ENCODE results near the gene GPR65.
A peak's percentile ranks its signal among the peaks of the same experiment; 100 is the strongest.
"Not testable (repeated sequence)": the region's sequence is repeated elsewhere in the genome, so short reads cannot be mapped to it uniquely, and the experiment has no call there.

GPR65 gene

GRCh38 chr14:88004506-88005036, 364 bp upstream of the GPR65 start:
- no peak for DNase-seq (ENCODE audit: low read depth, low spot score)

GRCh38 chr14:88005978-88006851, 1.3 kb downstream of the GPR65 start:
- DNase-seq (ENCODE audit: low read depth, low spot score): no peak

DNA sequence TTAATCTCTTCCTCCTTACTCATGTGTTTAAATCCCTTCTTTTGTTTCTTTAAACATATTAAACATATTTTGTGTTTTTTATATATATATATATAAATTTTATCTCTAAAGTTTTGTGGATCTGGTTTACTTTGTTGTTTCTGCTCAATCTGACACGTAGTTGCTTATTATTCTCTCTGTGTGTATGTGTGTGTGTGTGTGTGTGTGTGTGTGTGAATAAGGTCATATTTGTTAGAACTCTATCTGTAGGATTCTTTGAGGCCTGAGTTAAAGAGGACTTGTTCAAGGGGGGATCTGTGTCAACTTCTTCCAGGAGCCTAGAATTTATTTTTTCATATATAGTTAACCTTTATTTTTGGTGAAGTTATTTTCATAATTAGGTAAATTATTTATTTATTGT, 2.7 kb downstream of the GPR65 start:
- DNase-seq (ENCODE audit: low read depth, low spot score): no peak

DNA sequence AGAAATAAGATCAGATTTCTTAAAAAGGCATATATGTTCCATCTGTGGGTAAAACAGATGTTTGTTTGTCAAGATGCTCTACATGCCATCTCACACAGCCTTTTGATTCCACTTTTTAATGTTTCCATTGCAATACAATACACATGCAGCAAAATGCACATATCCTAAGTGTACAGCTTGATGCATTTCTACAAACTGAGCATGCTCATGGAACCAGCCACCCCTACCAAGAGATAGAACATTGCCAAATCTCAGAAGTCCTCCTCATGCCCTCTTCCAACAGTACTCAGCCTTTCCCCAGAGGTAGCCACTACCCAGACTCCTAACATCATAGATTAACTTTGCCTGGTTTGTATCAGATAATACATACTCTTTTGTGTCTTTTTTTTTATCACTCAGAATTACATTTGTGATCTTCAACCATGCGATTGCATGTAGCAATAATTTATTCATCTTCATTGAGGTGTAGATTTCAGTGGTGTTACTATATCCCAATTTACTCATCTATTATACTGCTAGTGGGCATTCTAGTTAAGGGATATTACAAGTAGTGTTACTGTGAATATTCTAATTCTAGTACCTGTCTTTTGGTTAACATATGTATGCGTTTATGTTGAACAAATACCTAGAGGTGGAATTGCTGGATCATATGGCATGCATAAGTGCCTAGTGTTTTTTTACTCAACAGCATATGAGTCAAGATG, 3.3 kb downstream of the GPR65 start:
- no peak for DNase-seq (ENCODE audit: low read depth, low spot score)

DNA sequence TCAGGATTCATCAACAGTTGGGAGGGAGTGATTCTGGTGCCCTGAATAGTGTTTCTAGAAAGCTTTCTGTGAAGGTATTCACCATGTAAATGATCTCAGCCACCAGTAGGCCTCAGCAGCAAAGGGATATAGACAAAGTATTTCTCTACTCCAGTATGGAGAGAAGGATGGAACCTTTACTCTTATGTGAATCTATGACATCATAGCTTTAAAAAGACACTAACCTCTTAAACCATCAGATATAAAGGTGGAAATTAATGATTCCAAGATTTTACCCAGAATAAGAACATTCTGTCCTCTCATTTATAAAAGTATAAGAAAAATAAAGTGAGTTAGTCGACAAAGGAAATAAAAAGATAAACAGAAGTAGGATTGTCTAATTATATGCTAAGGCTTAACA, 4.6 kb downstream of the GPR65 start:
- no peak for DNase-seq (ENCODE audit: low read depth, low spot score)

- no peak for DNase-seq (ENCODE audit: low read depth, low spot score)
Measured at GRCh38 chr14:88010331-88010730, 5.4 kb downstream of the GPR65 start.

DNA sequence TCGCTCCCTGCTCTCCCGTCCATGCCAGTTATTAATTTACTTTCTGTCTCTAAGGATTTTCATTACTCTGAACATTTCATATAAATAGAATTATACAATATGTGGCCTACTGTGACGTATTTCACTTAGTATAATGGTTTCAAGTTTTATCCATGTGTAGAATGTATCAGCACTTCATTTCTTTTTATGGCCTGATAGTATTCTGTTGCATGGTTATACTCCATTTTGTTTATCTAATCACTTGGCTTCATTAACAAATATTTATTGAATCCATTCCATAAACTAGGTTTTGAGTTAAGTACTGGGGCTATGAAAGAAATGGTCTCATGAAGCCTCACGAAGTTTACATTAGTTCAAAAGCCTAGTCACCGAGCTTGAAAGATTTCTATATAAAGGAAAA, 7.6 kb downstream of the GPR65 start:
- no peak for DNase-seq (ENCODE audit: low read depth, low spot score)

GRCh38 chr14:88013750-88014349, 8.9 kb downstream of the GPR65 start:
- peak; percentile 66 for DNase-seq (ENCODE audit: low read depth, low spot score)

DNA sequence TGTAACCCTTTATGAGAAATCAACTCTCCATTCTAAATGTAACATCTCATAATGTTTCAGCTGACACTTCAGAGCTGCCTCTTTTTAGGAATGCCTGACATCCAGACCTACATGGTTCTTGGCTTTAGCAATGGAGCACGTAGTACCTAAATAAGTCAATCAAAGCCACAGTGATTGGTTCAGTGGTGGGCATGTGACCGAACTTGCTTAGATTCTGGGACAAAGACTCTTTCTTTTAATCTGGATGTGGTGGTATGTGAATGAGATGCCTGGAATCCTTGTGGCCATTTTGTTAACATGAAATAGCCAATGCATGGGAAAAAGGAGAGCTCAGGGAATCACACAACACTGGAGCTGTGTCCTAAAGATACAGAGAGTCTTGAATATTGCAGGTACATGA, 11.8 kb downstream of the GPR65 start:
- no peak for DNase-seq (ENCODE audit: low read depth, low spot score)

GRCh38 chr14:88017535-88017934, 12.6 kb downstream of the GPR65 start:
- DNase-seq (ENCODE audit: low read depth, low spot score): no peak

DNA sequence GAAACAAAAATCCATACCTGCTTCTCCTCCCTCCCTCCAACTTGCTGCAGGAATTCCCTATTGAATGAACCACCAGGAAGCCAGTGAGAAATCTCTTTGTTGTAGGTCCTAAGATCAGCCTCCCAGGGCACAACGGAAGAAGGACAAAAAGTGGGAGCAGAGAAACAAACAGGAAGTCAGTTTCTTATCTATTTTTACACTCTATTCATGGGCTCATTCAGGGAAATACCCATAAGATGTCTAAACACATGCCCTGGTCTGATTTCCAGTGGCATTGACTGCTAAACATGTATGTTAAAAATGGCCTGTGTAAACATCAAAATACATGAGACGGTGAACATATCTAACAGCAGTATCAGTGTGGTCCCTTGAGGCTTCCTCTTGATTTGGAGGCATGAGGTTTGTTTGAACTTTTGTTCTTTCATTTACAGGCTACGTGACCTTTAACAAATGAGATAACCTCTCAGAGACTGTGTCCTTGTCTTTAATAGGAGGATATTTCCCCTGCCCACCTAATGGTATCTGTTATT, 18.8 kb downstream of the GPR65 start:
- DNase-seq (ENCODE audit: low read depth, low spot score): no peak

GRCh38 chr14:88024252-88025086, 19.5 kb downstream of the GPR65 start:
- DNase-seq (ENCODE audit: low read depth, low spot score): not testable (repeated sequence)

- no peak for DNase-seq (ENCODE audit: low read depth, low spot score)
Measured at GRCh38 chr14:88025313-88025712, 20.4 kb downstream of the GPR65 start.

- no peak for DNase-seq (ENCODE audit: low read depth, low spot score)
Measured at GRCh38 chr14:88026890-88027289, 22.0 kb downstream of the GPR65 start.

DNA sequence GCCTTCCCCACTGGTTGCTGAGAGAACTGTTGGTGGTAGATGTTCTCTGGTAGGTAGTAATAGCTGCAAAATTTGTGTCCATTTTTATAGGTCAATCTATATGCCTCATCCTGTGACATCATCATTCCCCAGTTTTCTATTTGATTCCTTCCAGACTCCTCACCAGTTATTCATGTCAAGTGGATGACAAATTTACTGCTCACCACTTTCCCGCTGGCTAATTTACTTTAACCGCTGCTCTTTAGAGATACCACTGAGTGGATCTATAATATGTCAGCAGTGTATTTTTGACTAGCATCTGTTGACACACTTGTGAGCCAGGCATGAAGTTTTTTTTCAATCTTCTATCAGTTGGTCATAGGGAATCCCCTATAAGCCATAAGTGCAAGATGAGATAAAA, 24.6 kb downstream of the GPR65 start:
- DNase-seq (ENCODE audit: low read depth, low spot score): no peak

GRCh38 chr14:88030079-88030478, 25.1 kb downstream of the GPR65 start:
- no peak for DNase-seq (ENCODE audit: low read depth, low spot score)

GRCh38 chr14:88030892-88031291, 26.0 kb downstream of the GPR65 start:
- DNase-seq (ENCODE audit: low read depth, low spot score): no peak

DNA sequence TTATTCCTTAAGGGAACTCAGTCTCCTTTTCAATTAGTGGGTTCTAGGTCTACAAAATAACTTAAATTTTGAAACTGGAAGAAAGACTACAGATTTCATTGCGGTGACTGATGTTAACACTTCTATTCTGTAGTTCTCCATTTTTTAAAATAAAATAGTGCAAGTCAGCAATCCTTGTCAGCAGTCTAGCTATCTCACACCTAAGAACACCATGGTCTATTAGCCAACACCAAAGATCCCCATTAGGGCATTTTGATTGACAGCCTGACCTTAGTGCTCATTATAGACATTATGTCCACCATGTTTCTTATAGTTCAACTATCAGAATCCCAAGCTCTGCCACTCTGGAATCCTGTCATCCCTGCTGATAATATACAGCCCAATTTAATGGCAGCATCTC, 27.4 kb downstream of the GPR65 start:
- no peak for DNase-seq (ENCODE audit: low read depth, low spot score)

DNA sequence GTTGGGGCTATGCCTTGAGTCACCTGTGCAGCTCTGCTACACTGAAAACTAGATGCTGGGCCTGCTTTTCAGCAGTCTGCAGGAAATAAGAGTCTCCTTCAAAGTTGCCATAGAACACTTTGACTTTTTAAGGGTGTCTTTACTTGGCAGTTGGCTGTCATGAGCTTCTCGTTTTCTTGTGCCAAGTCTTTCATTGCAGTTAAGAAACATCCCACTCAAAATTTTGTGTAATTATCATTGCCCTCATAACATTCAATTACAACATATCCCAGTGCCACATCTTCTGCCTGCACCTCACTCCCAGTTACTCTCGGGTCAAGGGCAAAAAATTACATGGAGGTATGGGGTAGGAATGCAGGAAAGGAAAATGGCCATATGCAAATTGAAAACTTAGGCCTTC, 29.1 kb downstream of the GPR65 start:
- no peak for DNase-seq (ENCODE audit: low read depth, low spot score)

GRCh38 chr14:88036422-88036821, 31.5 kb downstream of the GPR65 start:
- DNase-seq (ENCODE audit: low read depth, low spot score): no peak

DNA sequence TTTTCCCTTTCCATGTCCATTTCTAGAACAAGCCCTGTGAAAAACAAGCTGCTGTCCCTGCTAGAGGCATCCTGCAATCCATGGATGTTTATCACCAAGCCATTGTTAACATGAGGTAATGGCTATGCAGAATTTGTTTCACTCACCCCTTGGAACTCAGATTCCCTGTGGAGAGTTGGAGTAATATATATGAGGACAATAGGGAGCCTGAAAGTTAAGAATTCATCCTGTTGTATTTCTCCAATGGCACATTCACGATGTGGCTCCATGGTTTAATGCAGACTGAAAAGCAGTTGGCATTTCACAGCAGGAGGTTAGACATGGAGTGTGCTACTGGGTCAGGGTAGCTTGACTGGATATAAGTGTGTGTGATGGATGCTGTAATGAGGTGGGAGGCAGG, 32.4 kb downstream of the GPR65 start:
- no peak for DNase-seq (ENCODE audit: low read depth, low spot score)

Data from ELF-1 (cell line).